A549 treated with AZD9567 at 1 μM for 4 hours (cell line): Measurements from ENCODE around the gene NUDT15. TPM values are rescaled to one million over a fixed set of nuclear protein-coding genes. Genes with fewer than 3 reads are reported as not detected.

Source experiments
- total RNA-seq: library from RNA; stranded (reverse); fragments of 200-300 nt; extraction: Qiagen RNA extraction; gene quantifications from 5 replicates; pipeline ENCODE4 v1.2.3, GENCODE V29; 2022; ENCODE audit not compliant: insufficient read depth

The NUDT15 gene
- 27.6 to 30.9 TPM (median 30.2 TPM) in 5 replicates for total RNA-seq

DNA sequence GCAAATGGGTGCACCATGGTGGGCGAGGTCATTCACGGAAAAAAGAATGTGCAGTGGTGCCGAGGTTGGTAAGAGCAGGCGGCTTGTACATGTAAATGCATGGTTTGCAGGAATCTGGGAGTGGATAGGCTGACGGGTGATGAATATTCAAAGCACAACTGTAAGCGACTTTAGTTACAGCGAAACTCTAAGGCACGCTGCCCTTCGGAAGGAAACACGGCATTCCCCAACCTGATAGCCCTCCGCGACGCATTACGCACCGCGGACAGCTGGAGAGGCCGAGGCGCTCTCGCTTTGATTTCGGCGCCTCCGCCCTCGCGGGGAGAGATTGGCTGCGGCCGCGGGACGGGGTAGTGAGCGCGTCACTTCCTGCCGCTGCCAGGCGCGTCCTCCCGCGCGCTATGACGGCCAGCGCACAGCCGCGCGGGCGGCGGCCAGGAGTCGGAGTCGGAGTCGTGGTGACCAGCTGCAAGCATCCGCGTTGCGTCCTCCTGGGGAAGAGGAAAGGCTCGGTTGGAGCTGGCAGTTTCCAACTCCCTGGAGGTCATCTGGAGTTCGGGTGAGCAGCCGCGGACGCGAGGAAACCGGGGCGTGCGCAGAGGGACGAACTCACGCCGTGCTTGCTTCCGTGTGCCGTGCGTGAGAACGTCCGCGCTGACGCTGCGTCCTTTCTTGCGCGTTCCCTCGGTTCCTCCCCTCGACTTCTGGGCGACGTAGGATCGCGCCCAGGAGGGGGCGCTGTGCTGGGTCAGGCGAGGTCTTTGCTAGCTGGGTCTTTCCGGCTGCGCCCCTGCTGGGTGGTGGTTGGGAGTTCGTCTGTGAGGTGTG lies at the start of gene NUDT15:
Gene NUDT15, plus strand, starts transcription at position 381 of the 828 bp plus-strand sequence. Its CDS starts 21 bp downstream, at position 402.

DNA sequence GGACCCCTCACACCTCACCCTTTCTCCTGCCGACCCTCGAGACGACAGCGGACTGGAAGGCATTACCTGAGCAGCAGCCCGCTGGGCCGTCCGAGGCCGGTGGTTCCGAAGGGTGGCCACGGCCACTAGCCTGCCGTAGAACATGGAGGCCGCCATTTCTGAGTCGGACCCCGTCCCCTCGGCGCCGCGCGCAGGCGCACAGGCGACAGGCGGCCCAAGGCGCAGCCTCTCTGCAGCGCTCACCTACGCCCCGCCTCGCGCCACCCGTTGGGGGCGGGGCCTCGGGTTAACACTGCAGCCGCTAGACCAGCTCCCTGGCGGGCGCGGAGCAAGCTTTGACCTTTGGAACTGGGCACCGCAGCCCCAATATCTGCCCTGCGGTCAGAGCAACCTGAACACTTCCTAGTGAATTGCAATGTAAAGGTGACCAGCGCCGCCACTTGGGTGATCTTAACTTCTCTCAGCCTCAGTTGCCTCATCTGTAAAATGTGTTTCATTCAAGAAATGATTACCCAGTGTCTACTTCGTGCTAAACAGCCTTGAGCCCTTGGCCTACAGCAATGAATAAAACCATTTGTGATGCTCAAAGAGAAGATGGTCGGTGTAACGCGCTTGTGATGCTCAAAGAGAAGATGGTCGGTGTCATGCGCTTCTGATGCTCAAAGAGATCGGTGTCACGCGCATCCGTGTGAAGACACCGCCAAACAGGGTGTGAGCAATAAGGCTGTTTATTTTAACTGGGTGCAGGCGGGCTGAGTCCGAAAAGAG lies 36.2 kb upstream of the NUDT15 start, which contains the start of gene SUCLA2:
Gene SUCLA2, minus strand, starts transcription at position 160 of the 768 bp plus-strand sequence. Its CDS starts 4 bp downstream, at position 156.

DNA sequence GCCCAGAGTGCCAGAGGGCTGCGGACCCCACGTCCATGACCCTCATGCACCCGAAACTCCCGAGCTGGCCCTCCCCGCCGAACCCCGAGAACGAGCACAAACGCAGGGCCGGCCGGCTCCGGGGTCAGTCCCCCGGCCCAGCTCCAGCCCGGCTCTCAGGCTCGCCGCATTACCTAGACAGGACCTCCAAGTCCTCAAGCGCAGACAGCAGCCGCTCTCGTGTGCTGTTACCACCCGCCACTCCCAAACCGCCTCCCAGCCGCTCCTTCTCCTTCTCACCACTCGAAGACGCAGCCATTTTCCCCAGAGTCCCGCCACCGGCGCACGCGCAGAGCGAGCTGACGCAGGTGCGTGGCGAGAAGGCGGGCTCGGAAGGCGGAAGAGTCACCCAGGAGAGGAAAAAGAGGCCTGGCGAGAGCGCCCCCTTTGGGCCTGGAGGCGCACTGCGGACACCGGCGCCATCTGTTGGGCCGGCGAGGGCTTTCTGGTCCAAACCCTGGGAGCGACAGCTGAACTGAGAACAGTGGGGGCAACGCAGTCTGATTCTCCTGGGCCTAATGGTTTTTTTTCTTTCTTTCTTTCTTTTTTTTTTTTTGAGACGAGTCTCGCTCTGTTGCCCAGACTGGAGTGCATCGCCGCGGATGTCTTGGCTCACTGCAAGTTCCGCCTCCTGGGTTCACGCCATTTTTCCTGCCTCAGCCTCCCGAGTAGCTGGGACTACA lies 57.4 kb downstream of the NUDT15 start, which contains the start of gene MED4:
Gene MED4, minus strand, starts transcription at position 324 of the 722 bp plus-strand sequence. Its CDS starts 26 bp downstream, at position 298.

Other genes starting within 250 kb of the NUDT15 start
- 25.5 to 50.3 TPM (median 29.1 TPM) in 5 replicates for gene SUCLA2, start 36.5 kb upstream of the NUDT15 start, total RNA-seq
- gene MED4, start 57.4 kb downstream of the NUDT15 start, total RNA-seq, result 35.8 to 44.6 TPM (median 37.8 TPM) in 5 replicates
- gene ITM2B, start 195.5 kb downstream of the NUDT15 start, total RNA-seq, result 130 to 165 TPM (median 145 TPM) in 5 replicates